K562 (cell line): ENCODE results near the gene ENO3. TPM values are rescaled to one million over a fixed set of nuclear protein-coding genes. Genes with fewer than 3 reads are reported as not detected.
A peak's percentile ranks its signal among the peaks of the same experiment; 100 is the strongest.

Experiments
- E2F6 ChIP-seq, 2 experiments: IDR thresholded peaks; 2 replicates each; pipeline ENCODE4 v1.6.1; 2011; ENCODE audit warnings: borderline replicate concordance in 1 of 2, control low read depth in 1 of 2, low read depth in 1 of 2, low read length in 1 of 2, mild to moderate bottlenecking in 1 of 2, mixed read lengths in 1 of 2, moderate library complexity in 1 of 2; ENCODE audit not compliant: insufficient read depth in 1 of 2, insufficient read length in 1 of 2, poor library complexity in 1 of 2, severe bottlenecking in 1 of 2; ENCODE audit errors: extremely low read depth in 1 of 2
- FOXA1 ChIP-seq: fragments of 450-650 bp; IDR thresholded peaks from 2 replicates; pipeline ENCODE4 v1.6.1; 2016; ENCODE audit warnings: mild to moderate bottlenecking, borderline replicate concordance
- HDAC1 ChIP-seq, 2 experiments: fragments of 450-650 bp; IDR thresholded peaks; 2 replicates each; pipeline ENCODE4 v1.6.1; 2016 to 2017; ENCODE audit warnings: inconsistent platforms in 1 of 2, mild to moderate bottlenecking in 1 of 2, moderate library complexity in 1 of 2
- L3MBTL2 ChIP-seq: fragments of 450-650 bp; IDR thresholded peaks from 2 replicates; pipeline ENCODE4 v1.6.1; 2016; ENCODE audit warnings: mild to moderate bottlenecking, moderate library complexity
- MYNN ChIP-seq, 2 experiments: sonication (generic); formaldehyde crosslinking in 1 of 2; IDR thresholded peaks; 2 replicates each; pipeline versions ENCODE4 v1.5.0 to v1.6.1; 2016 to 2020; ENCODE audit warnings: antibody characterized with exemption in 1 of 2, missing genetic modification reagents in 1 of 2
- NFYB ChIP-seq: IDR thresholded peaks from 2 replicates; pipeline ENCODE4 v1.6.1; 2011; ENCODE audit warnings: mild to moderate bottlenecking, moderate library complexity; ENCODE audit not compliant: insufficient read length; ENCODE audit errors: extremely low read depth
- POU5F1 ChIP-seq: fragments of 150-350 bp; IDR thresholded peaks from 2 replicates; pipeline ENCODE4 v1.6.1; 2014; ENCODE audit warnings: borderline replicate concordance, low read length, low read depth, mild to moderate bottlenecking; ENCODE audit not compliant: partially characterized antibody
- PTBP1 ChIP-seq: fragments of 200-400 bp; formaldehyde crosslinking; IDR thresholded peaks from 2 replicates; pipeline ENCODE4 v1.6.1; 2017; ENCODE audit warnings: low read depth, low read length
- SIN3A ChIP-seq, 2 experiments: fragments of 150-350 bp in 1 of 2; IDR thresholded peaks; 2 replicates each; pipeline ENCODE4 v1.6.1; 2011 to 2016; ENCODE audit warnings: borderline replicate concordance in 2 of 2, low read depth in 2 of 2, low read length in 2 of 2, mild to moderate bottlenecking in 2 of 2, moderate library complexity in 2 of 2; ENCODE audit not compliant: control insufficient read depth in 1 of 2
- SMAD2 ChIP-seq: fragments of 150-350 bp; IDR thresholded peaks from 2 replicates; pipeline ENCODE4 v1.6.1; 2014; ENCODE audit warnings: low read depth, mild to moderate bottlenecking, low read length
- USF2 ChIP-seq: sonication (generic); formaldehyde crosslinking; IDR thresholded peaks from 2 replicates; pipeline ENCODE4 v1.5.0; 2020; ENCODE audit warnings: missing genetic modification reagents
- YY1 ChIP-seq, 3 experiments: IDR thresholded peaks; 2 replicates each; pipeline ENCODE4 v1.6.1; 2011; ENCODE audit warnings: low read length in 2 of 3, mild to moderate bottlenecking in 2 of 3, moderate library complexity in 2 of 3, borderline replicate concordance in 1 of 3, control low read depth in 1 of 3, low read depth in 1 of 3; ENCODE audit not compliant: insufficient read depth in 3 of 3, insufficient replicate concordance in 2 of 3, control insufficient read depth in 1 of 3, insufficient read length in 1 of 3; ENCODE audit errors: extremely low read depth in 1 of 3
- ZNF174 ChIP-seq: fragments of 250-450 bp; sonication (Bioruptor Pico); IDR thresholded peaks from 2 replicates; pipeline ENCODE4 v1.4.0; 2020; ENCODE audit warnings: mild to moderate bottlenecking
- ZNF175 ChIP-seq: fragments of 200-800 bp; sonication (Bioruptor generic); IDR thresholded peaks from 2 replicates; pipeline ENCODE4 v1.6.1; 2016; ENCODE audit warnings: low read depth, mild to moderate bottlenecking, missing genetic modification characterization, missing compliant biosample characterization
- polyA plus RNA-seq, 8 experiments: library from polyadenylated mRNA; depleted of rRNA in 4 of 8; stranded (reverse) in 5 of 8; unstranded in 3 of 8; fragments of >200 nt; fragmentation: Nextera tagmentation in 2 of 8; fragmentation: Illumina TruSeq in 1 of 8; extraction: Ambion mirVana in 2 of 8; extraction: Trizol in 1 of 8; gene quantifications; 2 replicates each; pipeline versions ENCODE4 v1.2.1 to v1.2.3, GENCODE V29; 2011 to 2014; ENCODE audit warnings: inconsistent platforms in 1 of 8, missing spikeins in 1 of 8
- total RNA-seq, 7 experiments: library from RNA; depleted of rRNA in 6 of 7; stranded (reverse); fragments of >200 nt in 6 of 7; fragmentation: Illumina TruSeq in 2 of 7; extraction: Trizol in 2 of 7; gene quantifications; 2 replicates each; pipeline versions ENCODE4 v1.2.1 to v1.2.3, GENCODE V29; 2011 to 2021; ENCODE audit warnings: low replicate concordance in 1 of 7
- TF ChIP-seq, protein P1 (sequence below): fragments of 450-650 bp; IDR thresholded peaks from one replicate; pipeline ENCODE4 v1.6.1; 2018; ENCODE audit warnings: mild to moderate bottlenecking, moderate library complexity; ENCODE audit not compliant: partially characterized antibody
- TF ChIP-seq, protein P2 (sequence below): fragments of 450-650 bp; IDR thresholded peaks from 2 replicates; pipeline ENCODE4 v1.6.1; 2017; ENCODE audit warnings: antibody characterized with exemption
- TF ChIP-seq, protein P3 (sequence below): fragments of 250-450 bp; sonication (Bioruptor Pico); IDR thresholded peaks from 2 replicates; pipeline ENCODE4 v1.8.0; 2022; ENCODE audit warnings: moderate library complexity, mild to moderate bottlenecking, inconsistent platforms

ENO3 gene
- total and polyA plus RNA-seq, 9 of the 15 experiments (the other 6 are each of a cell fraction or from before 2014, with no cell fraction given): 5.7 to 17.2 (median 9.9) TPM

- 0 out of 2 replicates have a peak, but pooled peaks have one; percentile 16 for TF ChIP-seq MYNN (IDR thresholded peaks at IDR 0.05)
- no peak for TF ChIP-seq MYNN (CRISPR knock-in tag; IDR thresholded peaks at IDR 0.05)
- TF ChIP-seq, protein P1, sequence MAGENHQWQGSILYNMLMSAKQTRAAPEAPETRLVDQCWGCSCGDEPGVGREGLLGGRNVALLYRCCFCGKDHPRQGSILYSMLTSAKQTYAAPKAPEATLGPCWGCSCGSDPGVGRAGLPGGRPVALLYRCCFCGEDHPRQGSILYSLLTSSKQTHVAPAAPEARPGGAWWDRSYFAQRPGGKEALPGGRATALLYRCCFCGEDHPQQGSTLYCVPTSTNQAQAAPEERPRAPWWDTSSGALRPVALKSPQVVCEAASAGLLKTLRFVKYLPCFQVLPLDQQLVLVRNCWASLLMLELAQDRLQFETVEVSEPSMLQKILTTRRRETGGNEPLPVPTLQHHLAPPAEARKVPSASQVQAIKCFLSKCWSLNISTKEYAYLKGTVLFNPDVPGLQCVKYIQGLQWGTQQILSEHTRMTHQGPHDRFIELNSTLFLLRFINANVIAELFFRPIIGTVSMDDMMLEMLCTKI: no peak
- TF ChIP-seq ZNF174: no peak
- TF ChIP-seq YY1 (IDR thresholded peaks at IDR 0.05; ENCODE audit: borderline replicate concordance in 1 of 3, control insufficient read depth in 1 of 3, extremely low read depth in 1 of 3, insufficient read depth in 3 of 3, insufficient read length in 1 of 3, insufficient replicate concordance in 2 of 3, low read depth in 1 of 3, low read length in 2 of 3): peak; percentile 84 to 97 (median 95)
- TF ChIP-seq L3MBTL2: peak; percentile 32; the same call in 1 of the 2 replicates
- no peak for TF ChIP-seq POU5F1
- TF ChIP-seq, protein P2, sequence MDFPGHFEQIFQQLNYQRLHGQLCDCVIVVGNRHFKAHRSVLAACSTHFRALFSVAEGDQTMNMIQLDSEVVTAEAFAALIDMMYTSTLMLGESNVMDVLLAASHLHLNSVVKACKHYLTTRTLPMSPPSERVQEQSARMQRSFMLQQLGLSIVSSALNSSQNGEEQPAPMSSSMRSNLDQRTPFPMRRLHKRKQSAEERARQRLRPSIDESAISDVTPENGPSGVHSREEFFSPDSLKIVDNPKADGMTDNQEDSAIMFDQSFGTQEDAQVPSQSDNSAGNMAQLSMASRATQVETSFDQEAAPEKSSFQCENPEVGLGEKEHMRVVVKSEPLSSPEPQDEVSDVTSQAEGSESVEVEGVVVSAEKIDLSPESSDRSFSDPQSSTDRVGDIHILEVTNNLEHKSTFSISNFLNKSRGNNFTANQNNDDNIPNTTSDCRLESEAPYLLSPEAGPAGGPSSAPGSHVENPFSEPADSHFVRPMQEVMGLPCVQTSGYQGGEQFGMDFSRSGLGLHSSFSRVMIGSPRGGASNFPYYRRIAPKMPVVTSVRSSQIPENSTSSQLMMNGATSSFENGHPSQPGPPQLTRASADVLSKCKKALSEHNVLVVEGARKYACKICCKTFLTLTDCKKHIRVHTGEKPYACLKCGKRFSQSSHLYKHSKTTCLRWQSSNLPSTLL: no peak
- no peak for TF ChIP-seq HDAC1 (IDR thresholded peaks at IDR 0.05)
- no peak for TF ChIP-seq PTBP1
- TF ChIP-seq SIN3A (IDR thresholded peaks at IDR 0.05; ENCODE audit: borderline replicate concordance in 2 of 2, control insufficient read depth in 1 of 2, low read depth in 2 of 2, low read length in 2 of 2): peak; percentile 61 to 89; a peak in 3 of 4 replicates
- TF ChIP-seq NFYB: no peak
- TF ChIP-seq ZNF175 (CRISPR knock-in tag): no peak
- no peak for TF ChIP-seq FOXA1
- TF ChIP-seq USF2: no peak
- TF ChIP-seq, protein P3, sequence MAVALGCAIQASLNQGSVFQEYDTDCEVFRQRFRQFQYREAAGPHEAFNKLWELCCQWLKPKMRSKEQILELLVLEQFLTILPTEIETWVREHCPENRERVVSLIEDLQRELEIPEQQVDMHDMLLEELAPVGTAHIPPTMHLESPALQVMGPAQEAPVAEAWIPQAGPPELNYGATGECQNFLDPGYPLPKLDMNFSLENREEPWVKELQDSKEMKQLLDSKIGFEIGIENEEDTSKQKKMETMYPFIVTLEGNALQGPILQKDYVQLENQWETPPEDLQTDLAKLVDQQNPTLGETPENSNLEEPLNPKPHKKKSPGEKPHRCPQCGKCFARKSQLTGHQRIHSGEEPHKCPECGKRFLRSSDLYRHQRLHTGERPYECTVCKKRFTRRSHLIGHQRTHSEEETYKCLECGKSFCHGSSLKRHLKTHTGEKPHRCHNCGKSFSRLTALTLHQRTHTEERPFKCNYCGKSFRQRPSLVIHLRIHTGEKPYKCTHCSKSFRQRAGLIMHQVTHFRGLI (CRISPR knock-in tag): no peak
- TF ChIP-seq E2F6 (IDR thresholded peaks at IDR 0.05; ENCODE audit: borderline replicate concordance in 1 of 2, extremely low read depth in 1 of 2, insufficient read depth in 1 of 2, insufficient read length in 1 of 2, low read depth in 1 of 2, low read length in 1 of 2, poor library complexity in 1 of 2, severe bottlenecking in 1 of 2): peak; percentile 11 to 76
- no peak for TF ChIP-seq SMAD2
Measured at GRCh38 chr17:4967539-4968485, 16.9 kb downstream of the ENO3 start, which contains the start of gene SPAG7 (continued).
